HepG2 (cell line): Measurements from ENCODE around the gene AFTPH. TPM values are rescaled to one million over a fixed set of nuclear protein-coding genes. Genes with fewer than 3 reads are reported as not detected.

Source experiments
- ARNT ChIP-seq: fragments of 450-650 bp; IDR thresholded peaks from 2 replicates; pipeline ENCODE4 v1.6.1; 2017
- GABPB1 ChIP-seq: IDR thresholded peaks from 2 replicates; pipeline ENCODE4 v1.6.1; 2016; ENCODE audit warnings: mild to moderate bottlenecking, missing genetic modification reagents, moderate library complexity, missing compliant biosample characterization
- GATA4 ChIP-seq: sonication (generic); IDR thresholded peaks from 2 replicates; pipeline ENCODE4 v1.6.1; 2016; ENCODE audit warnings: antibody characterized with exemption, low read depth, borderline replicate concordance
- IRX3 ChIP-seq: sonication (generic); formaldehyde crosslinking; IDR thresholded peaks from 2 replicates; pipeline ENCODE4 v1.8.1; 2023; ENCODE audit warnings: mild to moderate bottlenecking, low read depth, missing genetic modification reagents, borderline replicate concordance
- JARID2 ChIP-seq: sonication (generic); formaldehyde crosslinking; IDR thresholded peaks from 2 replicates; pipeline ENCODE4 v1.8.1; 2023; ENCODE audit warnings: missing genetic modification reagents, inconsistent platforms; ENCODE audit not compliant: insufficient replicate concordance
- MXI1 ChIP-seq: IDR thresholded peaks from 3 replicates; pipeline ENCODE4 v1.6.1; 2012; ENCODE audit warnings: low read depth, low read length, inconsistent platforms, borderline replicate concordance
- NR1H2 ChIP-seq: sonication (generic); formaldehyde crosslinking; IDR thresholded peaks from 2 replicates; pipeline ENCODE4 v1.8.1; 2022; ENCODE audit warnings: low read depth, missing genetic modification reagents, borderline replicate concordance
- ONECUT2 ChIP-seq: sonication (generic); formaldehyde crosslinking; IDR thresholded peaks from 2 replicates; pipeline ENCODE4 v1.4.0; 2020; ENCODE audit warnings: missing genetic modification reagents
- RAD21 ChIP-seq: fragments of 450-650 bp; formaldehyde crosslinking; IDR thresholded peaks from 2 replicates; pipeline ENCODE4 v1.5.0; 2020; ENCODE audit warnings: mild to moderate bottlenecking
- SMAD1 ChIP-seq: sonication (generic); formaldehyde crosslinking; IDR thresholded peaks from 2 replicates; pipeline ENCODE4 v1.4.0; 2020; ENCODE audit warnings: missing genetic modification reagents, low read depth, mild to moderate bottlenecking, borderline replicate concordance
- TEAD3 ChIP-seq: optimal IDR thresholded peaks from 2 replicates; pipeline ENCODE3; 2016; ENCODE audit warnings: borderline replicate concordance
- ZBTB38 ChIP-seq: sonication (generic); formaldehyde crosslinking; IDR thresholded peaks from 2 replicates; pipeline ENCODE4 v1.5.1; 2020; ENCODE audit warnings: mild to moderate bottlenecking, missing genetic modification reagents
- ZFP37 ChIP-seq: sonication (generic); formaldehyde crosslinking; IDR thresholded peaks from 2 replicates; pipeline ENCODE4 v1.4.0; 2020; ENCODE audit warnings: missing genetic modification reagents, borderline replicate concordance
- ZKSCAN1 ChIP-seq: fragments of 150-350 bp; IDR thresholded peaks from 2 replicates; pipeline ENCODE4 v1.6.1; 2014; ENCODE audit warnings: low read length
- ZNF296 ChIP-seq: sonication (generic); formaldehyde crosslinking; conservative IDR thresholded peaks from 2 replicates; pipeline ENCODE4 v1.5.0; 2020; ENCODE audit warnings: mild to moderate bottlenecking, missing genetic modification reagents
- ZNF609 ChIP-seq: sonication (generic); formaldehyde crosslinking; IDR thresholded peaks from 2 replicates; pipeline ENCODE4 v1.4.0; 2020; ENCODE audit warnings: mild to moderate bottlenecking, missing genetic modification reagents, borderline replicate concordance
- ZNF7 ChIP-seq: IDR thresholded peaks from 2 replicates; pipeline ENCODE4 v1.6.1; 2016; ENCODE audit warnings: missing biosample characterization, missing genetic modification reagents
- polyA plus RNA-seq, 8 experiments: library from polyadenylated mRNA; depleted of rRNA in 3 of 8; stranded (reverse) in 7 of 8; unstranded in 1 of 8; fragments of >200 nt; fragmentation: Illumina TruSeq in 4 of 8; extraction: Trizol in 4 of 8; gene quantifications; 2 replicates each; pipeline versions ENCODE4 v1.2.1 to v1.2.3, GENCODE V29; 2011 to 2016; ENCODE audit warnings: low read depth in 4 of 8, missing spikeins in 1 of 8, mixed read lengths in 1 of 8; ENCODE audit not compliant: insufficient read depth in 1 of 8
- total RNA-seq, 5 experiments: library from RNA; depleted of rRNA; stranded (reverse); fragments of >200 nt; fragmentation: Illumina TruSeq; extraction: Trizol; gene quantifications; 2 replicates each; pipeline ENCODE4 v1.2.3, GENCODE V29; 2016; ENCODE audit warnings: low read depth in 1 of 5
- TF ChIP-seq, protein P1 (sequence below): sonication (generic); formaldehyde crosslinking; IDR thresholded peaks from 2 replicates; pipeline ENCODE4 v1.5.1; 2020; ENCODE audit warnings: missing genetic modification reagents, mild to moderate bottlenecking, borderline replicate concordance
- TF ChIP-seq, protein P2 (sequence below): sonication (generic); formaldehyde crosslinking; IDR thresholded peaks from 2 replicates; pipeline ENCODE4 v1.5.0; 2020; ENCODE audit warnings: missing genetic modification reagents

The AFTPH gene
- total and polyA plus RNA-seq, 2 of the 13 experiments (the other 11 are each of a cell fraction or from before 2014, with no cell fraction given), result 27.5 to 36.8 TPM

DNA sequence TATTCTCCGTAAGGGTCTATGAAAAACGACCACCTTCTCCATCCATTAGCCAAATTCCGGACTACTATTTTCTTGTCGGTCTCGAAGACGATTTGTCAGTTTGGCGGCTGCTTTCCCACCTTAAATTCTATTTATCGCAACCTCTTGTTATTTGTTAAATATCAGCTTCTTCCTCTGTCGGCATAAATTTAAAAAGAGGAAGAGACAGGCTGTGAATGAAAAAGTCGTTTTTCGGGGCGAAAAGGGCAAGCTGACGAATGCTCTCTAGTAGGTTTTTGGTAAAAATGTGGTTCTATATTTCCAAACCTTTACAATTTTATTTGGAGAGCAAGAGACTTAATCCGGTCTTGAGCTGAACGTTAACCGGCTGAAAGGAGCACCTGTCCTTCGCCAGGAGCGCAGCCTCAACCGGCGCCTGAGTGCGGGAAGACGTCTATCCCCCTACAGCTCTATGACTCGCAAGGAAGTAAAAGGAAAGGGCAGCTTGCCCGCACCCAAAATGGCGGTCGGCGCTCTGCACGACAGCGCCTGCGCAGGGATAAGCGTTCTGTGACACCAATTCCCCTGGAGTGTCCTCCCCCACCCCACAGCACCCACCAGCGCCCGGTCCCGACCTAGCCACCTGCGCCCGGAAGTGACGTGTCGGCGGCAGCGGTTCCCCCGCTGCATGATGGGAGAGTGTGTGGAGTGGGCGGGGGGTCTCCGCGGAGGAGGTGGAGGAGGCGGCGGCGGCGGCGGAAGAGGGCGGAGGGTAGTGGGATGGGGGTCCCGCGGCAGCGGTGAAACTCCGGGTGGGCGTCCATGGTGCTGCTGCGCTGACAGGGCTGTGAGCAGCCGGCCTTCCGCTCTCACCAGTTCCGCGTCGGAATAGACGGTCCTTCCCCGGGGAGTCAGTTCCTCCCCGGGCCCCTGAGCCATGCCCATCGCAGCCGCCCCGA lies at the start of gene AFTPH (continued):
- TF ChIP-seq ZNF609 (no peak; the same call in 1 of the 2 replicates), ARNT (no peak), JARID2 (CRISPR knock-in tag) (peak; percentile 18), ZBTB38 (CRISPR knock-in tag) (peak; percentile 89), TEAD3 (CRISPR knock-in tag) (no peak), NR1H2 (CRISPR knock-in tag) (no peak), ZFP37 (CRISPR knock-in tag) (peak; percentile 44; the same call in 1 of the 2 replicates), ZNF296 (no peak), IRX3 (CRISPR knock-in tag) (no peak), ONECUT2 (no peak), GABPB1 (CRISPR knock-in tag) (peak; percentile 99), RAD21 (CRISPR knock-in tag) (no peak; the same call in 1 of the 2 replicates), MXI1 (peak; percentile 78; the same call in 1 of the 3 replicates), ZNF7 (CRISPR knock-in tag) (no peak), GATA4 (peak; percentile 26; the same call in 1 of the 2 replicates), ZKSCAN1 (no peak), SMAD1 (CRISPR knock-in tag) (no peak)
- TF ChIP-seq, protein P1, sequence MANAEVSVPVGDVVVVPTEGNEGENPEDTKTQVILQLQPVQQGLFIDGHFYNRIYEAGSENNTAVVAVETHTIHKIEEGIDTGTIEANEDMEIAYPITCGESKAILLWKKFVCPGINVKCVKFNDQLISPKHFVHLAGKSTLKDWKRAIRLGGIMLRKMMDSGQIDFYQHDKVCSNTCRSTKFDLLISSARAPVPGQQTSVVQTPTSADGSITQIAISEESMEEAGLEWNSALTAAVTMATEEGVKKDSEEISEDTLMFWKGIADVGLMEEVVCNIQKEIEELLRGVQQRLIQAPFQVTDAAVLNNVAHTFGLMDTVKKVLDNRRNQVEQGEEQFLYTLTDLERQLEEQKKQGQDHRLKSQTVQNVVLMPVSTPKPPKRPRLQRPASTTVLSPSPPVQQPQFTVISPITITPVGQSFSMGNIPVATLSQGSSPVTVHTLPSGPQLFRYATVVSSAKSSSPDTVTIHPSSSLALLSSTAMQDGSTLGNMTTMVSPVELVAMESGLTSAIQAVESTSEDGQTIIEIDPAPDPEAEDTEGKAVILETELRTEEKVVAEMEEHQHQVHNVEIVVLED (CRISPR knock-in tag), result peak; percentile 89
- TF ChIP-seq, protein P2, sequence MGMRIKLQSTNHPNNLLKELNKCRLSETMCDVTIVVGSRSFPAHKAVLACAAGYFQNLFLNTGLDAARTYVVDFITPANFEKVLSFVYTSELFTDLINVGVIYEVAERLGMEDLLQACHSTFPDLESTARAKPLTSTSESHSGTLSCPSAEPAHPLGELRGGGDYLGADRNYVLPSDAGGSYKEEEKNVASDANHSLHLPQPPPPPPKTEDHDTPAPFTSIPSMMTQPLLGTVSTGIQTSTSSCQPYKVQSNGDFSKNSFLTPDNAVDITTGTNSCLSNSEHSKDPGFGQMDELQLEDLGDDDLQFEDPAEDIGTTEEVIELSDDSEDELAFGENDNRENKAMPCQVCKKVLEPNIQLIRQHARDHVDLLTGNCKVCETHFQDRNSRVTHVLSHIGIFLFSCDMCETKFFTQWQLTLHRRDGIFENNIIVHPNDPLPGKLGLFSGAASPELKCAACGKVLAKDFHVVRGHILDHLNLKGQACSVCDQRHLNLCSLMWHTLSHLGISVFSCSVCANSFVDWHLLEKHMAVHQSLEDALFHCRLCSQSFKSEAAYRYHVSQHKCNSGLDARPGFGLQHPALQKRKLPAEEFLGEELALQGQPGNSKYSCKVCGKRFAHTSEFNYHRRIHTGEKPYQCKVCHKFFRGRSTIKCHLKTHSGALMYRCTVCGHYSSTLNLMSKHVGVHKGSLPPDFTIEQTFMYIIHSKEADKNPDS (CRISPR knock-in tag), result no peak
